NK-92 (cell line): ENCODE data around the gene KRTAP3-1.
"Not testable (repeated sequence)": the region's sequence is repeated elsewhere in the genome, so short reads cannot be mapped to it uniquely, and the experiment has no call there.

ENCODE experiments used
- DNase-seq: peaks from one replicate; lab custom pipeline; 2025; ENCODE audit not compliant: unreplicated experiment; lab: John Stamatoyannopoulos, UW

KRTAP3-1 gene

DNA sequence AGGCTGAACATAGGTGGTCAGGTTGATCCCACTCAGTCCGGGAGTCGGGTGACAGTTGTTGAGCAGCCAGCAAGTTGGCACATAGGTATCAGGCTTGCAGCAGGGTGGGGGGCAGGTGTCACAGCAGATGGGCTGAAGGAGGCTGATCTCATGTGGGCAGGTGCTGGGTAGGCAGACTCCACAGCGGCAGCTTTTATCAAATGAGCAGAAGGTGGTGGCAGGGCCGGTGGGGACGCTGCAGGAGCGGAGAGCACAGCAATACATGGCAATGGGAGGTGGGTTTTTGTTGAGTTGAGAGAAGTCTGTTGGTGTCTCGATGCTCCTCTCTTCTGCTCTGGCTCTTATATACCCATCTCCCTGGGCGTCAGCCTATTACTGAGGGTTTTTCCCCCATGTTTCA lies at the start of gene KRTAP3-1:
TSS of gene KRTAP3-1 (minus strand) at position 318 of the 400 bp plus-strand sequence. CDS start at position 264, 54 bp downstream.
- no peak for DNase-seq

GRCh38 chr17:41057547-41057946 lies 48.6 kb upstream of the KRTAP3-1 start:
- no peak for DNase-seq

DNA sequence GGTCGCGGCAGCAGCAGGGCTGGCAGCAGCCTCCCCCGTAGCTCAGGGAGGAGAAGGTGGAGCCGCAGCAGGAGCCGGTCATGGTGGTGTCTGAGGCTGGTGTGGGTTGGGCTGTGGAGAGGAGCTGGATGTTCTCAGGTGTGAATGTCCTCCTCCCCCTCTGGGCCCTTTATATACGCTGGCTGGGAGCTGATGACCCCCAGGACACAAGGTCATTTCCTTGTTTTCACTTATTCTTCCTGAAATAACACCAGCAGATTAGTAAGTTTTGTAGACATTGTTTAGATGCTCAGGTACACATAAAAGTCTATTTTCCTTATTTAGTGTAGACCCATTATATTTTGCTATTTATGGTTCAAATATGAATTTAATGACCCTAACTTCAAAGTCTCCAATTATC lies 46.2 kb upstream of the KRTAP3-1 start, which contains the start of gene KRTAP2-2:
TSS of gene KRTAP2-2 (minus strand) at position 101 of the 400 bp plus-strand sequence. CDS start at position 82, 19 bp downstream.
- DNase-seq, result not testable (repeated sequence)

GRCh38 chr17:41054556-41054955 lies 45.6 kb upstream of the KRTAP3-1 start:
- DNase-seq, result not testable (repeated sequence)

DNA sequence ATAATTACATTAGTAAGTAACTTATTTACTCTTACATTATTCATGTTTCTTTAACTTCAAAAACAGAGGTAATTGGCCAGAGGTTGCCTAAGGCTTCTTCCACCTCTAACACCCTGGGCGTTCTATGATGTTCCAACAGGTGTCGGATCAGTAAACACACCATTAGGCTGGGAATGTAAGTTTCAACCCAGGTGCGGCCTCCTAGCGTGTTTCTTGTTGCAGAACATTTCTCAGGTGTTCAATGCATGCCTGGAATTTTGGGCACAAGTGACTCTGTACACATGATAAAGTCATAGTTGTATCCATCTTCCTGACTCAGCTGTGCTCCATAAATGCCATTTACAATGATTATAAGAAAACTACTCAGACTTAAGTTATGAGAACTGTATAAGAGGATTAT lies 45.1 kb upstream of the KRTAP3-1 start:
- no peak for DNase-seq

GRCh38 chr17:41052566-41052965 lies 43.6 kb upstream of the KRTAP3-1 start:
- DNase-seq, result no peak

- DNase-seq, result no peak
Observed at GRCh38 chr17:41049110-41049509, 40.2 kb upstream of the KRTAP3-1 start.

DNA sequence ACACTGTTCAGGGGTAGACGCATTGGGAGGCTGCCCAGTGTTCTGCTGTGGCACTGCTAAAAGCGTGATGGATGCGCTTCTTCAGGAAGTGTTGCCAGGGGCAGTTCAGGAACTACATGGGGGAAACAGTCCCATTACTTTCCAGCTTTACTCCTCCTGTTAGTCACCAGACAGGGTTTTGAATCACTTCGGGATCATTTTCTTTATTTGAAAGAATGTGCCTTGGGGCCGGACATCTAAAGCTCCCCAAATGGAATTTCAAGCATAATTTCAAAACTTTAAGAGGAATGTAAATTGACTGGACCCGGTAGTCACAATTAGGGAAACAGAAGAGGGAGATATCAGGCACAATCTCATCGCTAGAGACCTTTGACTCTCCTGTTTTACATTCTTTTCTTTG lies 39.5 kb upstream of the KRTAP3-1 start:
- DNase-seq, result no peak

- DNase-seq, result not testable (repeated sequence)
Observed at GRCh38 chr17:41046735-41047465, 38.0 kb upstream of the KRTAP3-1 start, which contains the start of gene KRTAP2-1. KRTAP2-1 (minus strand) TSS chr17:41047316; CDS start chr17:41047267, 49 bp downstream.

DNA sequence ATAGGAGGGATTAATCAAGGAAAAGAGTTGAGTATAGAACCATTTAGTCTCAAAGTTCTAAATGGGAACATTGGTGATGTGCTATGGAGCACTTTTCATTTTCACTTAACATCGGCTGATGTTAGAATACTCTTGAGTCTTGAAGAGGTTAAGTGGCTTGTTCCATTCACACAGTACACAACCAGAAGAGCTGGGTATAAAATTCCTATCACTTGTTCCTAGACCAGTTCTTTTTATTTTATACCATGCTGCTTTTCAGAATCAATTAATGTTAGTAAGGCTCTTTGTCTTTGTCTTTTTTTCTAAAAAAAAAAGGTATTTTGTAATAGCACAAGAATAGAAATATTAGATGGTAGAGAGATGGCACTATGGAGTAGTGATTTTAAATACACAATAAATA lies 34.0 kb upstream of the KRTAP3-1 start:
- no peak for DNase-seq

- DNase-seq, result not testable (repeated sequence)
Observed at GRCh38 chr17:41040783-41041571, 32.0 kb upstream of the KRTAP3-1 start, which contains the start of gene KRTAP1-1. KRTAP1-1 (minus strand) TSS chr17:41041450; CDS start chr17:41041397, 53 bp downstream.

DNA sequence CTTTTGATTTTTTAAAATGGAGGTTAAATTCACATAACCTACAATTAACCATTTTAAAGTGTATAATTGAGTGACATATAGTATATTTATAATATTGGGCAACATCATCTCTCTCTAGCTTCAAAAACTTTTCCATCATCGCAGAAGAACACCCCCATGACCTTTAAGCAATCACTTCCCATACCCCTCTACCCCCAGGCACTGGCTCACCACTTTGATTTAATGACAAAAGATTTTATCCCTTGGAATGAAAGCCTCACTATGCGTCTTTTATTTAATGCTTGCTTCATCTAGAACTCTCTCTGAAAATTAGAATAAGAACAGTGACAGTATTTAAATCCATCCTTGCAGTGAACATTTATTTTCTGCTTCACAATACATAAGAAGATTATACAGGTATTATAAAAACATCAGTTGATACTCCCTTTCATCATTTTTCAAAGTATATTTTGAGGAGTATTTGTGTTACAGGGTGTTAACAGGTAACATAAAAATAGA lies 29.0 kb upstream of the KRTAP3-1 start:
- DNase-seq, result no peak

GRCh38 chr17:41034346-41034935 lies 25.5 kb upstream of the KRTAP3-1 start, which contains the start of gene KRTAP1-3:
KRTAP1-3 (minus strand) TSS chr17:41034874; CDS start chr17:41034821, 53 bp downstream.
- DNase-seq, result not testable (repeated sequence)

DNA sequence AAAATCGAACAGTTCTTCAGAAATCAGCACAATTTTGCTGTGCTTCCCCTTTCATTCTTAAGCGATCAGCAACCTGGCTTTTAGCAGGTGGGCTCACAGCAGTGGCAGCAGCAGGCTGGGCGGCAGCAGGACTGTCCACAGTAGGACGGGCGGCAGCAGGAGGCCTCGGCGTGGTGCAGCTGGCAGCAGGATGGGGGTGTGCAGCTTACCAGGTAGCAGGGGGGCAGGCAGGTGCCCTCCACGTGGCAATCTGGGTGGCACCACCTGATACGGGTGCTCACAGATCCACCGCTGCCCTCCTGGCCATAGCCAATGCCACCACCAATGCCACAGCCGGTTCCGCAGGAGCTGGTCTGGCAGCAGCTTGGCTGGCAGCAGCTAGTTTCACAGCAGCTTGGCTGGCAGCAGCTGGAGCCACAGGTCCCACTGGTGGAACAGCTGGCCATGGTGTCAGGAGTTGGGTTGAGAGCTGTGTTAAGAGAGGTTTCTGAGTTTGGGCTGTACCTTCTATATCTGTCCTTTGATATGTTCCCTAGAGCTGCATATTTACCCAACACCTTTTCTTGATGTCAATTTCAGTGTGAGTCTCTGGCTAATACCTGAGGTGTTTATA lies 20.8 kb upstream of the KRTAP3-1 start, which contains the start of gene KRTAP1-4:
TSS of gene KRTAP1-4 (minus strand) at position 563 of the 613 bp plus-strand sequence. CDS start at position 446, 117 bp downstream.
- DNase-seq, result no peak

DNA sequence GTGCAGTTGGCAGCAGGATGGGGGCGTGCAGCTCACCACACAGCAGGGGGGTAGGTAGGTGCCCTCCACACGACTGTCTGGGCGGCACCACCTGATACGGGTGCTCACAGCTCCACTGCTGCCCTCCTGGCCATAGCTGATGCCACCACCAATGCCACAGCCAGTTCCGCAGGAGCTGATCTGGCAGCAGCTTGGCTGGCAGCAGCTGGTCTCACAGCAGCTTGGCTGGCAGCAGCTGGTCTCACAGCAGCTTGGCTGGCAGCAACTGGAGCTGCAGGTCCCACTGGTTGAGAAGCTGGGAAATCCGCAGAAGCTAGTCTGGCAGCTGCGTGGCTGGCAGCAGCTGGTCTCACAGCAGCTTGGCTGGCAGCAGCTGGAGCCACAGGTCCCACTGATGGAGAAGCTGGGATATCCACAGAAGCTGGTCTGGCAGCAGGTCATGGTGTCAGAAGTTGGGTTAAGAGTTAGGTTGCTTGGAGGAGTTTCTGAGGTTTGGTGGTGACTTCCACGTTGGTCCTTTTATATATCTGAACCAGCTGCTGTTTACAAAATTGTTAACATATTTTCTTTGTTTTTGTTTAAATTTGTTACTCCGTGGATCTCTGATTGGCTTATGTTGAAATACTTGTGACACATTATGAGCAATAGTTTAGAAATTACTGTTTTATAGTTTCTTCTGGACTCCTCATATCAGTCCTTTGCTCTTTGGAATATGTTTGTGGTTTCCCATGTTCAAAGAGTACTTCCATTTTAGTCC lies 18.0 kb upstream of the KRTAP3-1 start, which contains the start of gene KRTAP1-5:
TSS of gene KRTAP1-5 (minus strand) at position 494 of the 757 bp plus-strand sequence. CDS start at position 441, 53 bp downstream.
- DNase-seq, result no peak

GRCh38 chr17:41024697-41025096 lies 15.8 kb upstream of the KRTAP3-1 start:
- DNase-seq, result no peak

DNA sequence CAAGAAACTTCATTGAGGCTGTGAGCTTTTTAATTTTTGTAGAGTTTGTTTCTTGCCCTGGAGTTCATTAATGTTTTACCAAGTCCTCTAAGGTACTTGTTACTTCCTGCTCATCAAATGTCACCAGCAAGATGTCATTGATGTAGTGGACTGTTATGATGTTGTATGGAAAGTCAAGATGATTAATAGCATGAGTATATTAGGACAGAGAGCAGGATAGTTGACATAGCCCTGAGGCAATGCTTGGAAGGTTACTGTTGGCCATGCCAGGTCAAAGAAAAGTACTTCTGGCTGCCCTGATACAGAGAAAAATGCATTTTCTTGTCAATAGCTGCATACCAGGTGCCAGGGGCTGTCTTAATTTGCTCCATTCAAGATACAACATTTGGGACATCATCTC lies 11.4 kb upstream of the KRTAP3-1 start:
- DNase-seq, result no peak

GRCh38 chr17:41019415-41019814 lies 10.5 kb upstream of the KRTAP3-1 start:
- no peak for DNase-seq

GRCh38 chr17:41018541-41018940 lies 9.6 kb upstream of the KRTAP3-1 start:
- DNase-seq, result no peak
